ENCODE data around the gene LAMTOR2.

- TF ChIP-seq CTCF (conservative IDR thresholded peaks at IDR 0.05; ENCODE audit: low read depth in 2 of 2) = no peak
- no peak for TF ChIP-seq STAT1 (IDR thresholded peaks at IDR 0.05; ENCODE audit: unreplicated experiment)
- no peak for TF ChIP-seq REST (IDR thresholded peaks at IDR 0.05; ENCODE audit: unreplicated experiment)
- TF ChIP-seq JUNB (IDR thresholded peaks at IDR 0.05; ENCODE audit: unreplicated experiment) = no peak
- TF ChIP-seq, protein P1, sequence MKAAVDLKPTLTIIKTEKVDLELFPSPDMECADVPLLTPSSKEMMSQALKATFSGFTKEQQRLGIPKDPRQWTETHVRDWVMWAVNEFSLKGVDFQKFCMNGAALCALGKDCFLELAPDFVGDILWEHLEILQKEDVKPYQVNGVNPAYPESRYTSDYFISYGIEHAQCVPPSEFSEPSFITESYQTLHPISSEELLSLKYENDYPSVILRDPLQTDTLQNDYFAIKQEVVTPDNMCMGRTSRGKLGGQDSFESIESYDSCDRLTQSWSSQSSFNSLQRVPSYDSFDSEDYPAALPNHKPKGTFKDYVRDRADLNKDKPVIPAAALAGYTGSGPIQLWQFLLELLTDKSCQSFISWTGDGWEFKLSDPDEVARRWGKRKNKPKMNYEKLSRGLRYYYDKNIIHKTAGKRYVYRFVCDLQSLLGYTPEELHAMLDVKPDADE (IDR thresholded peaks at IDR 0.05) = no peak
- no peak for TF ChIP-seq EZH2 (IDR thresholded peaks at IDR 0.05; ENCODE audit: low read depth, unreplicated experiment)
Measured at GRCh38 chr1:156021093-156021428, 33.5 kb upstream of the LAMTOR2 start.
